Kidney (tissue), 14 donors: ENCODE data around the gene TMEM208. TPM values are rescaled to one million over a fixed set of nuclear protein-coding genes. Genes with fewer than 3 reads are reported as not detected.

ENCODE experiments used
- DNase-seq, 5 donors: peaks; one replicate each; pipeline ENCODE4 v3.0.0-alpha.2; 2013 to 2020
- FAIRE-seq: peaks from 2 replicates; lab custom pipeline; 2012; peaks lifted over from hg19 to GRCh38; lab: Jason Lieb, UNC
- H3K27ac ChIP-seq, 2 donors: one replicate each; pipeline ENCODE4 v1.7.0; 2013; ENCODE audit warnings: low read depth in 2 of 2, low read length in 2 of 2, inconsistent platforms in 1 of 2
- H3K27me3 ChIP-seq: one replicate; pipeline ENCODE4 v1.7.1; 2013; ENCODE audit warnings: low read length, inconsistent platforms; ENCODE audit not compliant: control insufficient read depth, insufficient read depth
- H3K36me3 ChIP-seq, 3 donors: one replicate each; pipeline versions ENCODE4 v1.7.0 to v1.7.1; 2013; ENCODE audit warnings: low read length in 3 of 3, control low read depth in 1 of 3, inconsistent platforms in 1 of 3; ENCODE audit not compliant: insufficient read depth in 3 of 3, control insufficient read depth in 2 of 3
- H3K4me1 ChIP-seq, 3 donors: one replicate each; pipeline versions ENCODE4 v1.7.0 to v1.7.1; 2013; ENCODE audit warnings: low read length in 3 of 3, inconsistent platforms in 1 of 3, low read depth in 1 of 3; ENCODE audit not compliant: control insufficient read depth in 2 of 3, insufficient read depth in 2 of 3
- H3K4me3 ChIP-seq, 3 donors: one replicate each; pipeline versions ENCODE4 v1.7.0 to v1.8.1; 2013; ENCODE audit warnings: low read length in 3 of 3, control low read depth in 1 of 3, inconsistent platforms in 1 of 3
- H3K9ac ChIP-seq, 3 donors: one replicate each; pipeline versions ENCODE4 v1.7.0 to v1.7.1; 2013; ENCODE audit warnings: low read length in 3 of 3, control low read depth in 1 of 3, inconsistent platforms in 1 of 3
- H3K9me3 ChIP-seq, 3 donors: one replicate each; pipeline versions ENCODE4 v1.7.0 to v1.7.1; 2013; ENCODE audit warnings: low read length in 3 of 3, control low read depth in 1 of 3, inconsistent platforms in 1 of 3; ENCODE audit not compliant: control insufficient read depth in 2 of 3, insufficient read depth in 1 of 3
- intact Hi-C: fragments of 100-400 bp; cut with DNase I; formaldehyde crosslinking; loops from one replicate; pipeline ENCODE4 v1.11.1; 2022
- polyA plus RNA-seq: library from polyadenylated mRNA; stranded (reverse); fragments of 350-450 nt; fragmentation: Illumina TruSeq; extraction: RNeasy Lipid Tissue Mini Kit (QIAGEN cat#74804); gene quantifications from one replicate; pipeline ENCODE4 v1.2.3, GENCODE V29; 2014; ENCODE audit warnings: low read depth, low replicate concordance; ENCODE audit not compliant: insufficient read depth
- total RNA-seq: library from RNA; stranded (reverse); fragmentation: NEBNext Ultra II Directional; extraction: Animal tissue kit (Norgen Biotek cat#: 25700); gene quantifications from one replicate; pipeline ENCODE4 v1.2.1, GENCODE V29; 2021
- TF ChIP-seq, protein P1 (sequence below): IDR thresholded peaks from 3 replicates; pipeline ENCODE4 v1.5.1; 2012; ENCODE audit warnings: mild to moderate bottlenecking, moderate library complexity, borderline replicate concordance; ENCODE audit not compliant: insufficient read depth; ENCODE audit errors: extremely low read depth
- donor health status: control.
- donor health status: control.
- donor health status: control.
- donor health status: control.
- donor health status: control.
- donor health status: DM: yes; HTN: yes; CAD: no.
- donor health status: Normal renal cell carcinoma (clear cell type).

Gene TMEM208
- total and polyA plus RNA-seq, 2 donors from 2014 or later, result 47.1 to 145 TPM

DNA sequence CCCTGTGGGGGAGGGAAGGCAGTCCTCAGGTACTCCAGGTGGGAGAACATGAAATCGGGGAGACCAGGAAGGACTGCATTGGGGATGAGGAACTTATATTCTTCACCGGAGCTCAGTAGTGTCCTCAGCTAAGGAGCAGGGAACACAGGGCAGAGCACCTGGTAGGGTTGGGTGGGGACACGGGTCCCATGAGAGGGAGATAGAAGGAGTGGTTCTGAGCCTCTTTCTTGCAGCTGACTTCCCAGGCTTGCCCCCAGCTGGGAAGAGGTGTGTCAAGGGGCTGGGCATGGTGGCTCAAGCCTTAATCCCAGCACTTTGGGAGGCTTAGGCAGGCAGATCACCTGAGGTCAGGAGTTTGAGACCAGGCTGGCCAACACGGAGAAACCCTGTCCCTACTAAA lies 18.3 kb downstream of the TMEM208 start:
- TF ChIP-seq, protein P1, sequence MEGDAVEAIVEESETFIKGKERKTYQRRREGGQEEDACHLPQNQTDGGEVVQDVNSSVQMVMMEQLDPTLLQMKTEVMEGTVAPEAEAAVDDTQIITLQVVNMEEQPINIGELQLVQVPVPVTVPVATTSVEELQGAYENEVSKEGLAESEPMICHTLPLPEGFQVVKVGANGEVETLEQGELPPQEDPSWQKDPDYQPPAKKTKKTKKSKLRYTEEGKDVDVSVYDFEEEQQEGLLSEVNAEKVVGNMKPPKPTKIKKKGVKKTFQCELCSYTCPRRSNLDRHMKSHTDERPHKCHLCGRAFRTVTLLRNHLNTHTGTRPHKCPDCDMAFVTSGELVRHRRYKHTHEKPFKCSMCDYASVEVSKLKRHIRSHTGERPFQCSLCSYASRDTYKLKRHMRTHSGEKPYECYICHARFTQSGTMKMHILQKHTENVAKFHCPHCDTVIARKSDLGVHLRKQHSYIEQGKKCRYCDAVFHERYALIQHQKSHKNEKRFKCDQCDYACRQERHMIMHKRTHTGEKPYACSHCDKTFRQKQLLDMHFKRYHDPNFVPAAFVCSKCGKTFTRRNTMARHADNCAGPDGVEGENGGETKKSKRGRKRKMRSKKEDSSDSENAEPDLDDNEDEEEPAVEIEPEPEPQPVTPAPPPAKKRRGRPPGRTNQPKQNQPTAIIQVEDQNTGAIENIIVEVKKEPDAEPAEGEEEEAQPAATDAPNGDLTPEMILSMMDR, result no peak
- H3K4me3 ChIP-seq, result no peak overlapping the region
- peak in 1 of 5 donors; percentile 45 for DNase-seq
- peaks cover 0 to 35% (median 9%) of the 10 kb centered on the region in 3 donors for H3K4me1 ChIP-seq
- intact Hi-C loops, result no loop called here
- H3K27ac ChIP-seq, result peak overlapping the region; percentile 34 to 83
- H3K9me3 ChIP-seq, result no peaks in the 10 kb centered on the region
- H3K27me3 ChIP-seq, result peaks cover 9% of the 10 kb centered on the region
- no peak for FAIRE-seq
- peak overlapping the region in 1 of 3 donors; percentile 82 for H3K9ac ChIP-seq
- no peaks in the 10 kb centered on the region for H3K36me3 ChIP-seq

DNA sequence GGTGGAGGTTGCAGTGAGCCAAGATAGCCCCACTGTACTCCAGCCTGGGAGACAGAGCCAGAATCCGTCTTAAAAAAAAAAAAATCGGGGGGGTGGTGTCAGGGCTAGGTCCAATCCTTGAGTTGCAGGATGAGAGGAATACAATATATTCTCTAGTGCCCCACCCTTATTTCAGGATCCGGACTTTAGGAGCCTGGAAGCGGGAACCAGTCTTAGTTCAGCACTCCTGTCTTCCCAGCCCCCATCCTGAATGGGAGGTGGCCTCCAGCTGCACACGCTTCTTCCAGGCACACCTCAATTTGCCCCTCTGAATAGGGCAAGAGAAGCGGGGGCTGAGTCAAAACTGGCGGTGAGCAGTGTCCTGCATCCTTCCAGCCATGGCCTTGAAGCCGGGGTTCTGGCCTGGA lies 18.7 kb downstream of the TMEM208 start:
- intact Hi-C loops, result no loop called here
- Histone ChIP-seq H3K36me3 (no peaks in the 10 kb centered on the region), H3K9me3 (no peaks in the 10 kb centered on the region), H3K27me3 (peaks cover 13% of the 10 kb centered on the region), H3K9ac (peak overlapping the region in 2 of 3 donors; percentile 51 to 82), H3K4me3 (peak overlapping the region; percentile 58 to 82 (median 64)), H3K4me1 (peaks cover 0 to 32% (median 9%) of the 10 kb centered on the region in 3 donors), H3K27ac (peak overlapping the region; percentile 71 to 89)
- DNase-seq, result no peak
- TF ChIP-seq, protein P1, result no peak
- FAIRE-seq, result no peak

DNA sequence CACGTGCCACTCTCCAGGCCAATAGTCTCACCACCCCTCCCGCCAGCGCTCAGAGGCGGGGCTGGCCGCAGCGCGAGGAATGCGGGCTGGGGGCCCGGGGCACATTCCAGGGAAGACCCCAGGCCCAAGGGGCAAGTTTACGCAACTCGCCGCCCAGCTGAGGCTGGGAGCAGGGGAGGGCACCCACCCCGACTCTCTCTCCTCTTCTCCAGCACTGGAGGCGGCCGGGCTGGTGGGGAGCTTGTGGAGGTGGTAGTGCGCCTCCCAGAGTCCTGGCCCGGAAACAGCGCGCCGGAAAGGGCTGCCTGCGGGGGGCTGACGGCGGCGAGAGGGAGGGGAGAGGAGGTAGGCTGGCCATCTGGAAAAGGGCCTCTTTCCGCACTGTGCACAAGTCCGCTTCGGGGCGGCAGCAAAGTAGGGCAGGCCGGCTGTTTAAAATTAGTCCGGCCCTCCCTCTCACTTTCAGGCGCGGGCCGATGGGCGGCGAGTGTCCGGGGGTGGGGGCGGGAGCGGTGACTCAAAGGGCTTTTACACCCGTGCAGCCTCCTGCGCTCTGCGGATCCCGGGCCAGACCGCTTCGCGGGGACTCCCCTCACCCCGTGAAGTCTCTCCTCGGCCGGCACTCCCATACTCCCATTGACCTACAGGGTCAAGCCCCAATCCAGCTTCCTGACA lies 19.3 kb downstream of the TMEM208 start:
- peak overlapping the region; percentile 71 to 89 for H3K27ac ChIP-seq
- no peaks in the 10 kb centered on the region for H3K36me3 ChIP-seq
- H3K9ac ChIP-seq, result peak overlapping the region; percentile 21 to 82 (median 51)
- intact Hi-C loops, result no loop called here
- TF ChIP-seq, protein P1, result no peak
- peak; percentile 90 to 97 (median 93) for DNase-seq
- peaks cover 0 to 29% (median 9%) of the 10 kb centered on the region in 3 donors for H3K4me1 ChIP-seq
- H3K9me3 ChIP-seq, result no peaks in the 10 kb centered on the region
- peaks cover 13% of the 10 kb centered on the region for H3K27me3 ChIP-seq
- peak overlapping the region; percentile 58 to 82 (median 64) for H3K4me3 ChIP-seq
- no peak for FAIRE-seq
